ENCODE data around the gene SPATA6. TPM values are rescaled to one million over a fixed set of nuclear protein-coding genes. Genes with fewer than 3 reads are reported as not detected.

SPATA6 gene
- total and polyA plus RNA-seq, 2 of the 8 experiments (the other 6 are each of a cell fraction or from before 2014, with no cell fraction given), result 2.4 to 17.2 TPM

DNA sequence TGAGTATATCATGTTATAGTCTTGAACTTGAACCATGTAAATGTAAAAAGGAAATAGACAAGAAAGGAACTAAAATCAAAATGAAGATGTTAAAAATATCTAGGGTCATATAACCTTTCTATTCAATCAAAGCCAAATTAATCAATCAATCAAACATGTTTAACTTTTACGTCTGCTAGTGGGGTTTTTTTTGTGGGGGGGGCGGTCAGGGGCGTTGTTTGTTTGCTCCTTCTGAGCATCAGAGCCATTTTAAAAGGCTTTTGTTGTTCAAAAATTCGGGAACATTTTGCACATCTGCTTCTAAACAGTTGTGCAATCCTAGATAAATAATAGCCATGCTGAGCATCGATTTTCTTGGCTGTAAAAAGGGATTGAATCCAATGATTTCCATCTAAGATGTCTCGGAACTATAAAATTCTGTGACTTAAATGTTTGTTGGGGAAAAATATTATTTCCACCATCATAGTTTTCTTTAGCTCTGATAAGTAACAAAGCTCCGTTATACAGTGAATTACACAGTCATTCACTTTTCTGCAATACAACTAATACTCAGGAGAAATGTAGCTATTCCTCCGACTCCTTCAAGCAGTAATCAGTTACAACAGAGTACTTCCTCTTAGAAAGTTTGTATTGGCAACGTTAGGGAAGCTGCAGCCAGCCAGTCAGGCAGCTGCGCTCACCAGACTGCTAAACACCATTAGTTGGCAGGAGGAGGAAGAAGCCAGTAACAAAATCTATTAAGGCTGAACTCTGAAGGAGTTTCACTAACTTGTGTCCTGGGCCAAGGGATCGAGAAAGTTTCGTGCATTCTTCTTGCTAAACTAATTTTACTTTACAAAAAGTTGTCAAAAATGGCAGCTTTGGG is 2.2 kb downstream of the SPATA6 start:
- Histone ChIP-seq H2BK20ac (ENCODE audit: low read length) (no peak overlapping the region), H3K23me2 (ENCODE audit: low read depth, low read length) (0 out of 2 replicates have a peak, but pooled peaks cover 5% of the 10 kb centered on the region), H3K4ac (replicated peaks; ENCODE audit: insufficient read length, low read depth, low read length) (no peak overlapping the region), H3K27me3 (replicated peaks in 1 of 4; ENCODE audit: control insufficient read depth in 3 of 4, extremely low read depth in 1 of 4, insufficient read depth in 3 of 4, low read length in 3 of 4) (no peaks in the 10 kb centered on the region), H2BK15ac (ENCODE audit: low read length) (no peak overlapping the region), H3K18ac (ENCODE audit: extremely low read depth, low read length) (no peak overlapping the region), H3K56ac (replicated peaks; ENCODE audit: insufficient read length, low read depth, low read length) (no peak overlapping the region), H3K4me2 (ENCODE audit: insufficient read depth in 1 of 2, low read depth in 2 of 2, low read length in 2 of 2) (peak overlapping the region in 1 of 2 experiments; percentile 80; a peak in 1 of 4 replicates), H4K5ac (ENCODE audit: insufficient read length, low read depth, low read length) (no peak overlapping the region), H2BK5ac (ENCODE audit: low read depth, low read length) (no peak overlapping the region; the same call in 1 of the 2 replicates), H2AK5ac (ENCODE audit: low read depth, low read length) (no peak overlapping the region), H4K8ac (ENCODE audit: extremely low read depth, insufficient read depth, low read length) (no peak overlapping the region), H3K79me1 (ENCODE audit: low read depth, low read length) (no peaks in the 10 kb centered on the region), H2AFZ (ENCODE audit: low read length) (no peak overlapping the region), H4K91ac (replicated peaks; ENCODE audit: insufficient read length, low read length) (no peak overlapping the region), H2BK120ac (replicated peaks; ENCODE audit: low read depth, low read length) (no peak overlapping the region), H2BK12ac (ENCODE audit: low read depth, low read length) (no peak overlapping the region), H3K79me2 (ENCODE audit: control insufficient read depth in 1 of 2, insufficient read depth in 2 of 2, low read length in 2 of 2) (peaks cover 0 to 16% of the 10 kb centered on the region in 2 experiments; a peak in 1 of 4 replicates), H3K9ac (replicated peaks in 1 of 4; ENCODE audit: extremely low read depth in 1 of 4, low read depth in 3 of 4, low read length in 3 of 4) (no peak overlapping the region), H3K27ac (ENCODE audit: low read depth, low read length) (no peak overlapping the region), H4K20me1 (replicated peaks in 1 of 2; ENCODE audit: control insufficient read depth in 1 of 2, insufficient read depth in 2 of 2, low read length in 2 of 2) (no peaks in the 10 kb centered on the region), H3K4me1 (replicated peaks in 1 of 4; ENCODE audit: control insufficient read depth in 3 of 4, insufficient read depth in 4 of 4, low read length in 3 of 4) (peaks cover 5 to 11% (median 7%) of the 10 kb centered on the region in 4 experiments; a peak in 4 of 7 replicates), H3K14ac (ENCODE audit: insufficient read length) (no peak overlapping the region), H3K9me3 (ENCODE audit: insufficient read depth in 2 of 2, low read depth in 1 of 2, low read length in 1 of 2) (no peaks in the 10 kb centered on the region), H3K4me3 (ENCODE audit: extremely low read depth in 1 of 4, insufficient read depth in 2 of 4, low read depth in 3 of 4, low read length in 4 of 4) (peak overlapping the region in 1 of 4 experiments; percentile 88; a peak in 1 of 8 replicates), H3K36me3 (ENCODE audit: control insufficient read depth in 2 of 4, insufficient read depth in 4 of 4, low read length in 3 of 4) (no peaks in the 10 kb centered on the region), H3K23ac (ENCODE audit: insufficient read length) (no peak overlapping the region)
- 86% methylated on average over 12 of the region's 12 CpGs; no CpG with 5 or more reads in 1 of the 2 experiments for WGBS, 2 experiments (ENCODE audit: extremely low coverage in 1 of 2, insufficient coverage in 1 of 2, insufficient read length in 1 of 2, insufficient replicate concordance in 2 of 2, low coverage in 1 of 2, low lambda C conversion rate in 2 of 2, missing lambda C conversion rate in 1 of 2)
- POLR2A ChIA-PET (ENCODE audit: partially characterized antibody), result interaction anchor here (0.6 to 0.9 kb wide), 2 partner anchors 17 to 110 kb away, joined by 3 read pairs; no protein-coding TSS in a partner anchor
- TF ChIP-seq, protein P1, sequence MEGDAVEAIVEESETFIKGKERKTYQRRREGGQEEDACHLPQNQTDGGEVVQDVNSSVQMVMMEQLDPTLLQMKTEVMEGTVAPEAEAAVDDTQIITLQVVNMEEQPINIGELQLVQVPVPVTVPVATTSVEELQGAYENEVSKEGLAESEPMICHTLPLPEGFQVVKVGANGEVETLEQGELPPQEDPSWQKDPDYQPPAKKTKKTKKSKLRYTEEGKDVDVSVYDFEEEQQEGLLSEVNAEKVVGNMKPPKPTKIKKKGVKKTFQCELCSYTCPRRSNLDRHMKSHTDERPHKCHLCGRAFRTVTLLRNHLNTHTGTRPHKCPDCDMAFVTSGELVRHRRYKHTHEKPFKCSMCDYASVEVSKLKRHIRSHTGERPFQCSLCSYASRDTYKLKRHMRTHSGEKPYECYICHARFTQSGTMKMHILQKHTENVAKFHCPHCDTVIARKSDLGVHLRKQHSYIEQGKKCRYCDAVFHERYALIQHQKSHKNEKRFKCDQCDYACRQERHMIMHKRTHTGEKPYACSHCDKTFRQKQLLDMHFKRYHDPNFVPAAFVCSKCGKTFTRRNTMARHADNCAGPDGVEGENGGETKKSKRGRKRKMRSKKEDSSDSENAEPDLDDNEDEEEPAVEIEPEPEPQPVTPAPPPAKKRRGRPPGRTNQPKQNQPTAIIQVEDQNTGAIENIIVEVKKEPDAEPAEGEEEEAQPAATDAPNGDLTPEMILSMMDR (IDR thresholded peaks at IDR 0.05; ENCODE audit: control extremely low read depth in 1 of 3, insufficient read depth in 1 of 3, low read depth in 1 of 3, low read length in 3 of 3), result no peak
- TF ChIP-seq FOSL1 (IDR thresholded peaks at IDR 0.05; ENCODE audit: insufficient read depth, low read depth, low read length) (no peak), EZH2 (IDR thresholded peaks at IDR 0.05; ENCODE audit: low read depth, low read length, severe bottlenecking) (no peak), TCF12 (IDR thresholded peaks at IDR 0.05; ENCODE audit: low read depth, low read length) (no peak), ZNF274 (IDR thresholded peaks at IDR 0.05; ENCODE audit: borderline replicate concordance, extremely low read depth, low read length) (no peak)
- CTCF ChIA-PET (ENCODE audit: partially characterized antibody), result interaction anchor here (0.6 to 1.4 kb wide), 3 partner anchors 20 to 185 kb away, joined by 3 to 4 read pairs (median 3); no protein-coding TSS in a partner anchor
- FAIRE-seq (no peak), DNase-seq (ENCODE audit: low read depth in 1 of 2, low spot score in 2 of 2) (no peak)

Measured in H1 (cell line).